Suprapubic skin (tissue), 4 donors: ENCODE measurements around the gene BPIFA2.

ENCODE experiments used
- POLR2A ChIP-seq, 2 donors: fragments of 450-650 bp; IDR thresholded peaks; one replicate each; pipeline ENCODE4 v1.6.1; 2017; ENCODE audit warnings: antibody characterized with exemption in 2 of 2, mild to moderate bottlenecking in 2 of 2, moderate library complexity in 2 of 2
- POLR2AphosphoS5 ChIP-seq, 3 donors: sonication (generic); formaldehyde crosslinking; IDR thresholded peaks; one replicate each; pipeline ENCODE4 v1.6.1; 2017; ENCODE audit warnings: antibody characterized with exemption in 3 of 3
- TF ChIP-seq, protein P1 (sequence below), 2 donors: fragments of 200-600 bp in 1 of 2; fragments of 450-650 bp in 1 of 2; sonication (generic) in 1 of 2; IDR thresholded peaks; one replicate each; pipeline ENCODE4 v1.5.1; 2016 to 2019; ENCODE audit warnings: antibody characterized with exemption in 2 of 2, mild to moderate bottlenecking in 1 of 2, moderate library complexity in 1 of 2

DNA sequence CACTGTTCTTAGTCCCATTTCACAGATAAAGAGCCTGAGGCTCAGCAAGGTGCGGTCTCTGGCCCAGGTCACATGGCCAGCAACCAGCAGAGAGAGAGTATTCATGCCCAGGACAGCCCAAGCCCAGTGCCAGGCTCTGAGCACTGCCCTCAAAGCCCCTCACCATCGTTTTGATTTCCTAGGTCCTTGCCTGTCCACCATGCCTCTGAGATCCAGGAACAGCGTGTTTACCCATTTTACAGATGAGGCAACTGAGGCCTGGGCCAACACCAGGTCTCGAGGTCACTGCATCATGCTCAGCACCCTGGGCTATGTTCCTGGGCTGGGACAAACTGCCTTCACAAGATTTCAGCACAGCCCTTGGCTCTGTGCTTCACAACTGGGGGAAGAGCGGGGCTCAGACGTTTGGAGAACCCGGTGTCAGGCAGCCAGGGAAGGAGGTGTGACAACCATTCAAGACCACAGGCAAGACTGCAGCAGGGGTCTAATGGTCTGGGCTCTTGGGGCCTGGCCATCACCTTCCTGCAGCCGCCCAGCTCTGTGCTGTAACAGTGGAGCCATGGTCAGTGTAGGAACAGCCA, 1.3 kb upstream of the BPIFA2 start:
- TF ChIP-seq, protein P1, sequence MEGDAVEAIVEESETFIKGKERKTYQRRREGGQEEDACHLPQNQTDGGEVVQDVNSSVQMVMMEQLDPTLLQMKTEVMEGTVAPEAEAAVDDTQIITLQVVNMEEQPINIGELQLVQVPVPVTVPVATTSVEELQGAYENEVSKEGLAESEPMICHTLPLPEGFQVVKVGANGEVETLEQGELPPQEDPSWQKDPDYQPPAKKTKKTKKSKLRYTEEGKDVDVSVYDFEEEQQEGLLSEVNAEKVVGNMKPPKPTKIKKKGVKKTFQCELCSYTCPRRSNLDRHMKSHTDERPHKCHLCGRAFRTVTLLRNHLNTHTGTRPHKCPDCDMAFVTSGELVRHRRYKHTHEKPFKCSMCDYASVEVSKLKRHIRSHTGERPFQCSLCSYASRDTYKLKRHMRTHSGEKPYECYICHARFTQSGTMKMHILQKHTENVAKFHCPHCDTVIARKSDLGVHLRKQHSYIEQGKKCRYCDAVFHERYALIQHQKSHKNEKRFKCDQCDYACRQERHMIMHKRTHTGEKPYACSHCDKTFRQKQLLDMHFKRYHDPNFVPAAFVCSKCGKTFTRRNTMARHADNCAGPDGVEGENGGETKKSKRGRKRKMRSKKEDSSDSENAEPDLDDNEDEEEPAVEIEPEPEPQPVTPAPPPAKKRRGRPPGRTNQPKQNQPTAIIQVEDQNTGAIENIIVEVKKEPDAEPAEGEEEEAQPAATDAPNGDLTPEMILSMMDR (IDR thresholded peaks at IDR 0.05) = no peak
- TF ChIP-seq POLR2AphosphoS5 (IDR thresholded peaks at IDR 0.05) (no peak), POLR2A (IDR thresholded peaks at IDR 0.05) (no peak)
